HEK293 (cell line): ENCODE results near the gene FOXF1.

ENCODE experiments used
- CTCF ChIA-PET: fragments of 350-600 bp; formaldehyde crosslinking; extraction: SDS; loops from one replicate; lab custom pipeline; 2021; ENCODE audit warnings: antibody characterized with exemption; lab: Yijun Ruan, JAX
- POLR2A ChIA-PET: fragments of 300-600 bp; formaldehyde crosslinking; extraction: SDS; loops from one replicate; lab custom pipeline; 2020; ENCODE audit warnings: antibody characterized with exemption, inconsistent platforms; lab: Yijun Ruan, JAX
- H3K27ac ChIP-seq: fragments of 200-500 bp; sonication (Bioruptor generic); 2 replicates; pipeline ENCODE4 v1.5.1; 2014; ENCODE audit warnings: low read depth, low read length, control low read depth, inconsistent platforms; ENCODE audit errors: extremely low read depth
- H3K36me3 ChIP-seq, 2 experiments: fragments of 200-500 bp in 1 of 2; sonication (Bioruptor generic) in 1 of 2; 1 replicate in 1 of 2; 2 replicates in 1 of 2; pipeline ENCODE4 v1.5.1; 2014 to 2017; ENCODE audit warnings: inconsistent platforms in 2 of 2, low read length in 2 of 2; ENCODE audit not compliant: control insufficient read depth in 2 of 2, insufficient read depth in 1 of 2
- H3K4me1 ChIP-seq: fragments of 200-500 bp; sonication (Bioruptor generic); 2 replicates; pipeline ENCODE4 v1.5.1; 2014; ENCODE audit warnings: mild to moderate bottlenecking, low read length, inconsistent platforms; ENCODE audit not compliant: control insufficient read depth, insufficient read depth
- H3K4me3 ChIP-seq: 2 replicates; pipeline ENCODE4 v1.5.1; 2011; ENCODE audit warnings: low read depth, mild to moderate bottlenecking, control low read depth, low read length, moderate library complexity
- H3K9me3 ChIP-seq: fragments of 200-500 bp; sonication (Bioruptor generic); 2 replicates; pipeline ENCODE4 v1.5.1; 2014; ENCODE audit warnings: low read depth, low read length, inconsistent platforms; ENCODE audit not compliant: control insufficient read depth, insufficient read depth
- FEZF1 ChIP-seq: fragments of 450-650 bp; formaldehyde crosslinking; IDR thresholded peaks from 2 replicates; pipeline ENCODE4 v1.5.1; 2016; ENCODE audit warnings: missing biosample characterization, missing genetic modification characterization
- GLI2 ChIP-seq: fragments of 450-650 bp; formaldehyde crosslinking; IDR thresholded peaks from 2 replicates; pipeline ENCODE4; 2017; ENCODE audit warnings: missing biosample characterization, missing genetic modification characterization, low read depth, borderline replicate concordance
- GLI4 ChIP-seq: fragments of 450-650 bp; formaldehyde crosslinking; IDR thresholded peaks from 2 replicates; pipeline ENCODE4 v1.5.1; 2016; ENCODE audit warnings: missing biosample characterization, missing genetic modification characterization
- GLIS2 ChIP-seq: fragments of 450-650 bp; formaldehyde crosslinking; IDR thresholded peaks from 2 replicates; pipeline ENCODE4 v1.5.1; 2016; ENCODE audit warnings: missing biosample characterization, missing genetic modification characterization
- REPIN1 ChIP-seq: fragments of 450-650 bp; formaldehyde crosslinking; IDR thresholded peaks from 2 replicates; pipeline ENCODE4 v1.5.1; 2017; ENCODE audit warnings: missing biosample characterization, missing genetic modification characterization, low read depth
- YY1 ChIP-seq: fragments of 450-650 bp; formaldehyde crosslinking; IDR thresholded peaks from 2 replicates; pipeline ENCODE4 v1.5.1; 2018; ENCODE audit warnings: missing biosample characterization, missing genetic modification characterization
- ZFHX2 ChIP-seq: fragments of 450-650 bp; formaldehyde crosslinking; conservative IDR thresholded peaks from 2 replicates; pipeline ENCODE4 v1.5.1; 2016; ENCODE audit warnings: missing biosample characterization, missing genetic modification characterization
- ZFP3 ChIP-seq: fragments of 450-650 bp; formaldehyde crosslinking; IDR thresholded peaks from 2 replicates; pipeline ENCODE4 v1.5.1; 2016; ENCODE audit warnings: low read depth, missing biosample characterization, missing genetic modification characterization
- ZNF114 ChIP-seq: fragments of 450-650 bp; formaldehyde crosslinking; IDR thresholded peaks from 2 replicates; pipeline ENCODE4 v1.5.0; 2017; ENCODE audit warnings: missing biosample characterization, missing genetic modification characterization
- ZNF155 ChIP-seq: fragments of 450-650 bp; formaldehyde crosslinking; IDR thresholded peaks from 2 replicates; pipeline ENCODE4 v1.5.1; 2016; ENCODE audit warnings: missing biosample characterization, missing genetic modification characterization
- ZNF169 ChIP-seq: fragments of 450-650 bp; formaldehyde crosslinking; IDR thresholded peaks from 2 replicates; pipeline ENCODE4 v1.5.1; 2016; ENCODE audit warnings: missing biosample characterization, missing genetic modification characterization
- ZNF423 ChIP-seq: fragments of 450-650 bp; formaldehyde crosslinking; IDR thresholded peaks from 2 replicates; pipeline ENCODE4 v1.5.1; 2016; ENCODE audit warnings: missing biosample characterization, missing genetic modification characterization
- ZNF548 ChIP-seq: fragments of 450-650 bp; formaldehyde crosslinking; IDR thresholded peaks from 2 replicates; pipeline ENCODE4 v1.5.1; 2016; ENCODE audit warnings: missing biosample characterization, missing genetic modification characterization
- ZNF701 ChIP-seq: fragments of 450-650 bp; formaldehyde crosslinking; IDR thresholded peaks from 2 replicates; pipeline ENCODE4 v1.5.1; 2016; ENCODE audit warnings: missing biosample characterization, missing genetic modification characterization
- ZNF747 ChIP-seq: fragments of 450-650 bp; formaldehyde crosslinking; IDR thresholded peaks from 2 replicates; pipeline ENCODE4 v1.5.1; 2016; ENCODE audit warnings: missing biosample characterization, missing genetic modification characterization
- ZNF777 ChIP-seq: fragments of 450-650 bp; formaldehyde crosslinking; IDR thresholded peaks from 2 replicates; pipeline ENCODE4 v1.5.1; 2017; ENCODE audit warnings: missing biosample characterization, missing genetic modification characterization, borderline replicate concordance
- ZSCAN30 ChIP-seq: fragments of 450-650 bp; IDR thresholded peaks from 2 replicates; pipeline ENCODE4 v1.5.1; 2018; ENCODE audit warnings: missing biosample characterization, mild to moderate bottlenecking, missing genetic modification characterization, moderate library complexity
- TF ChIP-seq, protein P1 (sequence below): fragments of 450-650 bp; formaldehyde crosslinking; IDR thresholded peaks from 2 replicates; pipeline ENCODE4 v1.5.1; 2016; ENCODE audit warnings: missing biosample characterization, missing genetic modification characterization
- TF ChIP-seq, protein P2 (sequence below): fragments of 450-650 bp; IDR thresholded peaks from 2 replicates; pipeline ENCODE4 v1.5.1; 2018; ENCODE audit warnings: missing biosample characterization, missing genetic modification characterization
- TF ChIP-seq, protein P3 (sequence below): fragments of 450-650 bp; formaldehyde crosslinking; IDR thresholded peaks from 2 replicates; pipeline ENCODE4 v1.5.1; 2016; ENCODE audit warnings: missing biosample characterization, missing genetic modification characterization
- TF ChIP-seq, protein P4 (sequence below): fragments of 450-650 bp; formaldehyde crosslinking; IDR thresholded peaks from 2 replicates; pipeline ENCODE4 v1.5.1; 2016; ENCODE audit warnings: missing biosample characterization, missing genetic modification characterization, borderline replicate concordance
- TF ChIP-seq, protein P5 (sequence below): fragments of 450-650 bp; formaldehyde crosslinking; conservative IDR thresholded peaks from 2 replicates; pipeline ENCODE4 v1.5.1; 2016; ENCODE audit warnings: low read depth, missing biosample characterization, missing genetic modification characterization
- TF ChIP-seq, protein P6 (sequence below): fragments of 450-650 bp; formaldehyde crosslinking; IDR thresholded peaks from 2 replicates; pipeline ENCODE4 v1.5.1; 2016; ENCODE audit warnings: missing biosample characterization, missing genetic modification characterization

FOXF1 gene

DNA sequence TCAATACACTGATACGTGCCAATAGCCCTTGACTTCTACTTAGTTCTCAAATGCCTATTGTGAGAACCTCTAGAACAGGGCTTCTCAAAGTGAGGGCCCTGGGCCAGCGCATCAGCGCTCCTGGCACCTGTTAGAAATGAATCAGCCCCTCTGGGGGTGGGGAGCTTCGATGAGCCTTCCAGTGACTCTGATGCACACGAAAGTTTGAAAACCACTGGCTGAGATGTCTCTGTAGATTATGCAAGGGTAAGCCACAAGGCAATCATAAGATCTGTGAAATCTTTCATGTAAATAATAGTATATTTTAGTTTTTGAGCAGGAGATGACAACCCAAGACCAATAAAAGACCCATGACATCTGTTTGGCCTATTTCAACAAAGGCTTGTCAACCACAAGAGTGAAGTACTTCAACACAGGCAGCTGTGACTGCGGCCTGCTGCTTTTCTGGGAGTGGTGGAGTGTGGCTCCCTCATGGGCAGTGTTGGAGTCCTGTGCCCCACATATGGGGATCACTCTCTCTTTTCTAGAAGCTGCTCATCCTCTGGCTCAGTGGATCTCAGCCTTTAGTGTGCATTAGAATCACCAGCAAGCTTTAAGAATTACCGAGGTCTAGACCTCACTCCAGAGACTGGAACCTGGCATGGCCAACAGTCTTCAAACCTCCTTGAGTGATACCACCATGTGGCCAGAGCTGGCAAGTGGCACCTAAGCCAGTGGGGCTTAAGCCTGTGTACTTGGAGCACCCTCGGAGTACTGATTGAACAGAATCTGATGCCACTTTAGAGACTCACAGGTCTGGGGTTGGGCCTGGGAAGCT, 39.0 kb downstream of the FOXF1 start:
- H3K9me3 ChIP-seq: no peaks in the 10 kb centered on the region
- POLR2A ChIA-PET: no interaction called here
- no peak for TF ChIP-seq ZNF423 (tag by site-specific recombination)
- TF ChIP-seq ZNF747 (tag by site-specific recombination): no peak
- TF ChIP-seq ZFHX2: no peak
- TF ChIP-seq ZFP3 (tag by site-specific recombination): no peak
- TF ChIP-seq, protein P1, sequence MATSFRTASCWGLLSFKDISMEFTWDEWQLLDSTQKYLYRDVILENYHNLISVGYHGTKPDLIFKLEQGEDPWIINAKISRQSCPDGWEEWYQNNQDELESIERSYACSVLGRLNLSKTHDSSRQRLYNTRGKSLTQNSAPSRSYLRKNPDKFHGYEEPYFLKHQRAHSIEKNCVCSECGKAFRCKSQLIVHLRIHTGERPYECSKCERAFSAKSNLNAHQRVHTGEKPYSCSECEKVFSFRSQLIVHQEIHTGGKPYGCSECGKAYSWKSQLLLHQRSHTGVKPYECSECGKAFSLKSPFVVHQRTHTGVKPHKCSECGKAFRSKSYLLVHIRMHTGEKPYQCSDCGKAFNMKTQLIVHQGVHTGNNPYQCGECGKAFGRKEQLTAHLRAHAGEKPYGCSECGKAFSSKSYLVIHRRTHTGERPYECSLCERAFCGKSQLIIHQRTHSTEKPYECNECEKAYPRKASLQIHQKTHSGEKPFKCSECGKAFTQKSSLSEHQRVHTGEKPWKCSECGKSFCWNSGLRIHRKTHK: no peak
- no peak for TF ChIP-seq ZNF777 (tag by site-specific recombination)
- no peak for TF ChIP-seq FEZF1
- no peak for TF ChIP-seq GLIS2 (tag by site-specific recombination)
- no peak for TF ChIP-seq ZNF114 (tag by site-specific recombination)
- no peak for TF ChIP-seq ZNF169
- no peak for TF ChIP-seq ZNF155 (tag by site-specific recombination)
- no peak for TF ChIP-seq GLI2 (tag by site-specific recombination)
- TF ChIP-seq, protein P2, sequence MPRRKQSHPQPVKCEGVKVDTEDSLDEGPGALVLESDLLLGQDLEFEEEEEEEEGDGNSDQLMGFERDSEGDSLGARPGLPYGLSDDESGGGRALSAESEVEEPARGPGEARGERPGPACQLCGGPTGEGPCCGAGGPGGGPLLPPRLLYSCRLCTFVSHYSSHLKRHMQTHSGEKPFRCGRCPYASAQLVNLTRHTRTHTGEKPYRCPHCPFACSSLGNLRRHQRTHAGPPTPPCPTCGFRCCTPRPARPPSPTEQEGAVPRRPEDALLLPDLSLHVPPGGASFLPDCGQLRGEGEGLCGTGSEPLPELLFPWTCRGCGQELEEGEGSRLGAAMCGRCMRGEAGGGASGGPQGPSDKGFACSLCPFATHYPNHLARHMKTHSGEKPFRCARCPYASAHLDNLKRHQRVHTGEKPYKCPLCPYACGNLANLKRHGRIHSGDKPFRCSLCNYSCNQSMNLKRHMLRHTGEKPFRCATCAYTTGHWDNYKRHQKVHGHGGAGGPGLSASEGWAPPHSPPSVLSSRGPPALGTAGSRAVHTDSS: no peak
- TF ChIP-seq, all 188 proteins: peak for 0
- H3K4me3 ChIP-seq: no peak overlapping the region
- peaks cover 14 to 92% of the 10 kb centered on the region in 2 experiments for H3K36me3 ChIP-seq
- no peaks in the 10 kb centered on the region for H3K4me1 ChIP-seq
- H3K27ac ChIP-seq: no peak overlapping the region
- CTCF ChIA-PET: interaction anchor here (0.6 to 0.9 kb wide), 2 partner anchors 13 to 730 kb away, joined by 3 read pairs; no protein-coding TSS in a partner anchor

DNA sequence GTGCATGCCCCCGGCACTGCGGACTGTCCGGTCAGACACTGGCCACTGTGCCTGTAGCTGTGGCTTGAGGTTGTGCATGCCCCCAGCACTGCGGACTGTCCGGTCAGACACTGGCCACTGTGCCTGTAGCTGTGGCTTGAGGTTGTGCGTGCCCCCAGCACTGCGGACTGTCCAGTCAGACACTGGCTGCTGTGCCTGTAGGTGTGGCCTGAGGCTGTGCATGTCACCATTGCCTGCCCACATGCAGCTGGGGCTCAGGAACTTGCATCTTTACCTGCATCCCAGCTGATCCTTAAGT, 39.5 kb downstream of the FOXF1 start:
- CTCF ChIA-PET: interaction anchor here (0.6 to 0.9 kb wide), 2 partner anchors 12 to 729 kb away, joined by 3 read pairs; no protein-coding TSS in a partner anchor
- TF ChIP-seq YY1 (tag by site-specific recombination) (no peak), ZNF423 (tag by site-specific recombination) (no peak), ZSCAN30 (tag by site-specific recombination) (no peak), REPIN1 (tag by site-specific recombination) (no peak), ZNF701 (tag by site-specific recombination) (no peak), ZNF747 (tag by site-specific recombination) (no peak), GLI4 (tag by site-specific recombination) (no peak), ZNF548 (tag by site-specific recombination) (no peak)
- TF ChIP-seq, protein P3, sequence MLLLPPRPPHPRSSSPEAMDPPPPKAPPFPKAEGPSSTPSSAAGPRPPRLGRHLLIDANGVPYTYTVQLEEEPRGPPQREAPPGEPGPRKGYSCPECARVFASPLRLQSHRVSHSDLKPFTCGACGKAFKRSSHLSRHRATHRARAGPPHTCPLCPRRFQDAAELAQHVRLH (tag by site-specific recombination): no peak
- TF ChIP-seq, protein P4, sequence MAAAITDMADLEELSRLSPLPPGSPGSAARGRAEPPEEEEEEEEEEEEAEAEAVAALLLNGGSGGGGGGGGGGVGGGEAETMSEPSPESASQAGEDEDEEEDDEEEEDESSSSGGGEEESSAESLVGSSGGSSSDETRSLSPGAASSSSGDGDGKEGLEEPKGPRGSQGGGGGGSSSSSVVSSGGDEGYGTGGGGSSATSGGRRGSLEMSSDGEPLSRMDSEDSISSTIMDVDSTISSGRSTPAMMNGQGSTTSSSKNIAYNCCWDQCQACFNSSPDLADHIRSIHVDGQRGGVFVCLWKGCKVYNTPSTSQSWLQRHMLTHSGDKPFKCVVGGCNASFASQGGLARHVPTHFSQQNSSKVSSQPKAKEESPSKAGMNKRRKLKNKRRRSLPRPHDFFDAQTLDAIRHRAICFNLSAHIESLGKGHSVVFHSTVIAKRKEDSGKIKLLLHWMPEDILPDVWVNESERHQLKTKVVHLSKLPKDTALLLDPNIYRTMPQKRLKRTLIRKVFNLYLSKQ (tag by site-specific recombination): no peak
- TF ChIP-seq, protein P5, sequence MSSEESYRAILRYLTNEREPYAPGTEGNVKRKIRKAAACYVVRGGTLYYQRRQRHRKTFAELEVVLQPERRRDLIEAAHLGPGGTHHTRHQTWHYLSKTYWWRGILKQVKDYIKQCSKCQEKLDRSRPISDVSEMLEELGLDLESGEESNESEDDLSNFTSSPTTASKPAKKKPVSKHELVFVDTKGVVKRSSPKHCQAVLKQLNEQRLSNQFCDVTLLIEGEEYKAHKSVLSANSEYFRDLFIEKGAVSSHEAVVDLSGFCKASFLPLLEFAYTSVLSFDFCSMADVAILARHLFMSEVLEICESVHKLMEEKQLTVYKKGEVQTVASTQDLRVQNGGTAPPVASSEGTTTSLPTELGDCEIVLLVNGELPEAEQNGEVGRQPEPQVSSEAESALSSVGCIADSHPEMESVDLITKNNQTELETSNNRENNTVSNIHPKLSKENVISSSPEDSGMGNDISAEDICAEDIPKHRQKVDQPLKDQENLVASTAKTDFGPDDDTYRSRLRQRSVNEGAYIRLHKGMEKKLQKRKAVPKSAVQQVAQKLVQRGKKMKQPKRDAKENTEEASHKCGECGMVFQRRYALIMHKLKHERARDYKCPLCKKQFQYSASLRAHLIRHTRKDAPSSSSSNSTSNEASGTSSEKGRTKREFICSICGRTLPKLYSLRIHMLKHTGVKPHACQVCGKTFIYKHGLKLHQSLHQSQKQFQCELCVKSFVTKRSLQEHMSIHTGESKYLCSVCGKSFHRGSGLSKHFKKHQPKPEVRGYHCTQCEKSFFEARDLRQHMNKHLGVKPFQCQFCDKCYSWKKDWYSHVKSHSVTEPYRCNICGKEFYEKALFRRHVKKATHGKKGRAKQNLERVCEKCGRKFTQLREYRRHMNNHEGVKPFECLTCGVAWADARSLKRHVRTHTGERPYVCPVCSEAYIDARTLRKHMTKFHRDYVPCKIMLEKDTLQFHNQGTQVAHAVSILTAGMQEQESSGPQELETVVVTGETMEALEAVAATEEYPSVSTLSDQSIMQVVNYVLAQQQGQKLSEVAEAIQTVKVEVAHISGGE (tag by site-specific recombination): no peak
- TF ChIP-seq, protein P6, sequence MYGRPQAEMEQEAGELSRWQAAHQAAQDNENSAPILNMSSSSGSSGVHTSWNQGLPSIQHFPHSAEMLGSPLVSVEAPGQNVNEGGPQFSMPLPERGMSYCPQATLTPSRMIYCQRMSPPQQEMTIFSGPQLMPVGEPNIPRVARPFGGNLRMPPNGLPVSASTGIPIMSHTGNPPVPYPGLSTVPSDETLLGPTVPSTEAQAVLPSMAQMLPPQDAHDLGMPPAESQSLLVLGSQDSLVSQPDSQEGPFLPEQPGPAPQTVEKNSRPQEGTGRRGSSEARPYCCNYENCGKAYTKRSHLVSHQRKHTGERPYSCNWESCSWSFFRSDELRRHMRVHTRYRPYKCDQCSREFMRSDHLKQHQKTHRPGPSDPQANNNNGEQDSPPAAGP: no peak

More for the DNA sequence above, 39.5 kb downstream of the FOXF1 start:
- Histone ChIP-seq H3K4me1 (no peaks in the 10 kb centered on the region), H3K27ac (no peak overlapping the region), H3K4me3 (no peak overlapping the region), H3K36me3 (peaks cover 13 to 89% of the 10 kb centered on the region in 2 experiments), H3K9me3 (no peaks in the 10 kb centered on the region)
- POLR2A ChIA-PET: no interaction called here
